SK-N-SH (cell line): Measurements from ENCODE around the gene LPCAT3. TPM values are rescaled to one million over a fixed set of nuclear protein-coding genes. Genes with fewer than 3 reads are reported as not detected.

Source experiments
- CTCF ChIA-PET: fragments of 300-600, 350-600 bp; formaldehyde crosslinking; extraction: SDS; loops from one replicate; lab custom pipeline; 2021; lab: Yijun Ruan, JAX
- POLR2A ChIA-PET: fragments of 350-600 bp; sonication (Branson Sonifier 250); formaldehyde crosslinking; extraction: SDS; loops from one replicate; lab custom pipeline; 2020; ENCODE audit warnings: antibody characterized with exemption, inconsistent platforms; lab: Yijun Ruan, JAX
- DNase-seq: peaks from one replicate; pipeline ENCODE4 v3.0.0; 2012
- H2AFZ ChIP-seq: fragments of 200-600 bp; sonication (generic); 2 replicates; pipeline ENCODE4 v1.8.1; 2016; ENCODE audit warnings: antibody characterized with exemption, mild to moderate bottlenecking, low read depth
- H3F3A ChIP-seq: fragments of 200-600 bp; sonication (generic); replicated peaks from 2 replicates; pipeline ENCODE3; 2016; ENCODE audit warnings: antibody characterized with exemption, mild to moderate bottlenecking; ENCODE audit not compliant: insufficient read depth
- H3K27ac ChIP-seq, 2 experiments: fragments of 200-500 bp in 1 of 2; fragments of 200-600 bp in 1 of 2; sonication (Bioruptor generic) in 1 of 2; sonication (generic), shearing (Covaris generic) in 1 of 2; 2 replicates each; pipeline versions ENCODE4 v1.5.1 to v1.6.1; 2014 to 2016; ENCODE audit warnings: low read depth in 2 of 2, inconsistent platforms in 1 of 2, low read length in 1 of 2, mild to moderate bottlenecking in 1 of 2, mixed read lengths in 1 of 2
- H3K27me3 ChIP-seq: fragments of 200-600 bp; sonication (generic), shearing (Covaris generic); 2 replicates; pipeline ENCODE4 v1.6.1; 2016; ENCODE audit warnings: mixed run types; ENCODE audit not compliant: insufficient read depth
- H3K36me3 ChIP-seq, 2 experiments: fragments of 200-500 bp in 1 of 2; fragments of 200-600 bp in 1 of 2; sonication (Bioruptor generic) in 1 of 2; sonication (generic) in 1 of 2; replicated peaks in 1 of 2; 2 replicates each; pipeline versions ENCODE3 to v1.5.1; 2014 to 2016; ENCODE audit warnings: low read length in 1 of 2, mild to moderate bottlenecking in 1 of 2; ENCODE audit not compliant: insufficient read depth in 2 of 2, control insufficient read depth in 1 of 2
- H3K4me1 ChIP-seq, 2 experiments: fragments of 200-500 bp in 1 of 2; fragments of 200-600 bp in 1 of 2; sonication (Bioruptor generic) in 1 of 2; sonication (generic), shearing (Covaris generic) in 1 of 2; 2 replicates each; pipeline versions ENCODE4 v1.5.1 to v1.6.1; 2014 to 2016; ENCODE audit warnings: low read depth in 1 of 2, low read length in 1 of 2, mixed run types in 1 of 2; ENCODE audit not compliant: insufficient read depth in 2 of 2, control insufficient read depth in 1 of 2
- H3K4me2 ChIP-seq: fragments of 200-600 bp; sonication (generic), shearing (Covaris generic); 2 replicates; pipeline ENCODE4 v1.6.1; 2017; ENCODE audit warnings: mixed run types
- H3K4me3 ChIP-seq, 2 experiments: fragments of 200-500 bp in 1 of 2; fragments of 200-600 bp in 1 of 2; sonication (Bioruptor generic) in 1 of 2; sonication (generic), shearing (Covaris generic) in 1 of 2; 2 replicates each; pipeline versions ENCODE4 v1.5.1 to v1.8.1; 2014 to 2016; ENCODE audit warnings: low read depth in 2 of 2, inconsistent platforms in 1 of 2, low read length in 1 of 2, mild to moderate bottlenecking in 1 of 2, mixed read lengths in 1 of 2, moderate library complexity in 1 of 2
- H3K79me2 ChIP-seq: fragments of 200-600 bp; sonication (generic); 2 replicates; pipeline ENCODE4 v1.8.1; 2017; ENCODE audit warnings: mild to moderate bottlenecking; ENCODE audit not compliant: insufficient read depth
- H3K9ac ChIP-seq: fragments of 200-600 bp; sonication (generic); 2 replicates; pipeline ENCODE4 v1.6.1; 2017; ENCODE audit warnings: mixed run types
- H3K9me2 ChIP-seq: fragments of 200-600 bp; sonication (generic); 2 replicates; pipeline ENCODE4 v1.6.1; 2017; ENCODE audit warnings: mixed run types
- H3K9me3 ChIP-seq: fragments of 200-600 bp; sonication (generic); 2 replicates; pipeline ENCODE4 v1.6.1; 2017; ENCODE audit warnings: mixed run types, mild to moderate bottlenecking, moderate library complexity
- H4K20me1 ChIP-seq: fragments of 200-600 bp; sonication (generic); 2 replicates; pipeline ENCODE4 v1.6.1; 2017; ENCODE audit warnings: mild to moderate bottlenecking, mixed run types; ENCODE audit not compliant: insufficient read depth
- CHD2 ChIP-seq: fragments of 150-350 bp; IDR thresholded peaks from 2 replicates; pipeline ENCODE4 v1.6.1; 2018; ENCODE audit warnings: low read length; ENCODE audit not compliant: partially characterized antibody
- CTCF ChIP-seq: fragments of 200-600 bp; sonication (generic); IDR thresholded peaks from 2 replicates; pipeline ENCODE4 v1.6.1; 2017; ENCODE audit warnings: antibody characterized with exemption, mild to moderate bottlenecking, moderate library complexity
- ELF1 ChIP-seq: IDR thresholded peaks from 2 replicates; pipeline ENCODE4 v1.4.0; 2012
- EZH2phosphoT487 ChIP-seq: fragments of 200-600 bp; sonication (generic); IDR thresholded peaks from 2 replicates; pipeline ENCODE4 v1.6.1; 2017; ENCODE audit warnings: low read depth, mixed run types, mild to moderate bottlenecking, antibody characterized with exemption, moderate library complexity, borderline replicate concordance
- FOXJ3 ChIP-seq: sonication (generic); formaldehyde crosslinking; IDR thresholded peaks from 2 replicates; pipeline ENCODE4 v1.5.1; 2020; ENCODE audit warnings: mild to moderate bottlenecking, missing genetic modification reagents
- GABPA ChIP-seq: IDR thresholded peaks from 2 replicates; pipeline ENCODE4 v1.4.0; 2012; ENCODE audit warnings: low read depth, mild to moderate bottlenecking
- IRF3 ChIP-seq: fragments of 150-350 bp; IDR thresholded peaks from 2 replicates; pipeline ENCODE4 v1.6.1; 2016; ENCODE audit warnings: mild to moderate bottlenecking, low read depth, low read length
- JUND ChIP-seq: IDR thresholded peaks from 2 replicates; pipeline ENCODE4 v1.4.0; 2012
- MAX ChIP-seq: IDR thresholded peaks from 2 replicates; pipeline ENCODE4 v1.4.0; 2012; ENCODE audit warnings: low read depth
- MXI1 ChIP-seq: IDR thresholded peaks from 2 replicates; pipeline ENCODE4 v1.6.1; 2012; ENCODE audit warnings: mild to moderate bottlenecking, low read depth, low read length, improper control_type of control experiment
- NFIC ChIP-seq: IDR thresholded peaks from 2 replicates; pipeline ENCODE4 v1.4.0; 2012; ENCODE audit warnings: borderline replicate concordance
- NRF1 ChIP-seq: IDR thresholded peaks from 2 replicates; pipeline ENCODE4 v1.6.1; 2012; ENCODE audit warnings: low read depth, mild to moderate bottlenecking, low read length
- RFX5 ChIP-seq: IDR thresholded peaks from 2 replicates; pipeline ENCODE4 v1.6.1; 2012; ENCODE audit warnings: mild to moderate bottlenecking, improper control_type of control experiment, low read length
- RXRA ChIP-seq: IDR thresholded peaks from 2 replicates; pipeline ENCODE4 v1.4.0; 2012; ENCODE audit warnings: low read depth, mild to moderate bottlenecking, borderline replicate concordance
- SMC3 ChIP-seq: IDR thresholded peaks from 2 replicates; pipeline ENCODE4 v1.6.1; 2012; ENCODE audit warnings: low read depth, low read length, improper control_type of control experiment
- TCF12 ChIP-seq: IDR thresholded peaks from 2 replicates; pipeline ENCODE4 v1.4.0; 2012
- TEAD4 ChIP-seq: IDR thresholded peaks from 2 replicates; pipeline ENCODE4 v1.4.0; 2012; ENCODE audit warnings: mild to moderate bottlenecking, borderline replicate concordance; ENCODE audit not compliant: insufficient read depth
- USF1 ChIP-seq: IDR thresholded peaks from 2 replicates; pipeline ENCODE4 v1.4.0; 2012; ENCODE audit warnings: low read depth, borderline replicate concordance
- USF2 ChIP-seq: fragments of 150-350 bp; IDR thresholded peaks from 2 replicates; pipeline ENCODE4 v1.6.1; 2017; ENCODE audit warnings: antibody characterized with exemption, low read length, low read depth, borderline replicate concordance
- YY1 ChIP-seq: IDR thresholded peaks from 2 replicates; pipeline ENCODE4 v1.4.0; 2012; ENCODE audit warnings: low read depth, mild to moderate bottlenecking
- ZBTB33 ChIP-seq: IDR thresholded peaks from 2 replicates; pipeline ENCODE4 v1.4.0; 2012; ENCODE audit warnings: low read depth, borderline replicate concordance
- WGBS: methylation state at CpG from one replicate; pipeline ENCODE4 v1.1.6; 2017; ENCODE audit warnings: low lambda C conversion rate; 5-methylcytosine and 5-hydroxymethylcytosine counted together
- polyA plus RNA-seq, 3 experiments: library from polyadenylated mRNA; depleted of rRNA; stranded (reverse); fragments of >200 nt; gene quantifications; 2 replicates each; pipeline ENCODE4 v1.2.3, GENCODE V29; 2012

The LPCAT3 gene
- polyA plus RNA-seq, 1 of the 3 experiments (the other 2 are of a cell fraction) = 23.8 TPM

- H3K27me3 ChIP-seq = no peaks in the 10 kb centered on the region
- H3K79me2 ChIP-seq = peaks cover 17% of the 10 kb centered on the region
- H3K4me3 ChIP-seq = peak within 1 kb of the TSS; percentile 67 to 72
- H3K4me1 ChIP-seq = peaks cover 6 to 14% of the 10 kb centered on the region in 2 experiments; a peak in 3 of 4 replicates
- peak within 1 kb of the TSS; percentile 87 for H3K4me2 ChIP-seq
- H2AFZ ChIP-seq = no peak within 1 kb of the TSS
- no peaks in the 10 kb centered on the region for H3K9me3 ChIP-seq
- ChIA-PET CTCF (interaction anchor here (0.6 to 6.5 kb wide), 43 partner anchors 9 to 268 kb away, joined by 3 to 114 read pairs (median 5); partner anchors contain the start of genes ATN1, C1RL, COPS7A and ENO2), POLR2A (interaction anchor here (0.6 to 4.6 kb wide), 32 partner anchors 8 to 1840 kb away, joined by 3 to 82 read pairs (median 5); partner anchors contain the start of genes ATN1, C1R, C1RL and CDCA3)
- peak within 1 kb of the TSS; percentile 72 for H3K9ac ChIP-seq
- no peaks in the 10 kb centered on the region for H4K20me1 ChIP-seq
- H3F3A ChIP-seq = peaks cover 54% of the 10 kb centered on the region
- no peaks in the 10 kb centered on the region for H3K9me2 ChIP-seq
- WGBS = 4% methylated on average over 15 of the region's 31 CpGs
- DNase-seq = peak; percentile 86
- peak within 1 kb of the TSS; percentile 89 to 98 for H3K27ac ChIP-seq
- H3K36me3 ChIP-seq = peaks cover 22 to 24% of the 10 kb centered on the region in 2 experiments
- peak; percentile 44; the same call in 1 of the 2 replicates for TF ChIP-seq TEAD4
- peak; percentile 73 for TF ChIP-seq CHD2
- no peak for TF ChIP-seq SMC3
- TF ChIP-seq USF1 = no peak
- TF ChIP-seq TCF12 = peak; percentile 7; the same call in 1 of the 2 replicates
- TF ChIP-seq JUND = no peak; the same call in 1 of the 2 replicates
- no peak for TF ChIP-seq EZH2phosphoT487
- no peak for TF ChIP-seq NRF1
- peak; percentile 32; the same call in 1 of the 2 replicates for TF ChIP-seq ELF1
- TF ChIP-seq FOXJ3 (CRISPR knock-in tag) = no peak
- TF ChIP-seq NFIC = no peak
- no peak for TF ChIP-seq IRF3
- peak; percentile 76 for TF ChIP-seq GABPA
- peak; percentile 75; the same call in 1 of the 2 replicates for TF ChIP-seq ZBTB33
- TF ChIP-seq MXI1 = peak; percentile 71
- TF ChIP-seq YY1 = no peak
- TF ChIP-seq USF2 = no peak
- TF ChIP-seq CTCF = no peak
- no peak for TF ChIP-seq RXRA
- TF ChIP-seq RFX5 = peak; percentile 41
- TF ChIP-seq MAX = peak; percentile 37; the same call in 1 of the 2 replicates
These were observed 74.4 kb downstream of the LPCAT3 start, which contains the start of the genes C12orf57 and RNU7-1 for GRCh38 chr12:6943722-6944380. Gene C12orf57, plus strand, starts transcription at chr12:6944022. Its CDS starts 100 bp downstream, at chr12:6944122. Gene RNU7-1, plus strand, starts transcription at chr12:6943816.
